Upper lobe of left lung (tissue), 4 donors: ENCODE results near the gene KBTBD13.

Source experiments
- CTCF ChIP-seq, 6 experiments: fragments of 450-650 bp in 4 of 6; fragments of 200-600 bp in 2 of 6; sonication (generic) in 2 of 6; IDR thresholded peaks; one replicate each; pipeline ENCODE4 v1.5.1; 2016 to 2019; ENCODE audit warnings: antibody characterized with exemption in 6 of 6
- EP300 ChIP-seq, 4 donors: sonication (generic); formaldehyde crosslinking; IDR thresholded peaks; one replicate each; pipeline ENCODE4 v1.5.1; 2017; ENCODE audit warnings: antibody characterized with exemption in 4 of 4, control low read depth in 2 of 4
- POLR2AphosphoS5 ChIP-seq, 2 donors: sonication (generic); formaldehyde crosslinking; IDR thresholded peaks; one replicate each; pipeline ENCODE4 v1.5.1; 2017; ENCODE audit warnings: antibody characterized with exemption in 2 of 2

- TF ChIP-seq CTCF (IDR thresholded peaks at IDR 0.05): no peak
- no peak for TF ChIP-seq EP300 (IDR thresholded peaks at IDR 0.05)
- no peak for TF ChIP-seq POLR2AphosphoS5 (IDR thresholded peaks at IDR 0.05)
These were observed 8.1 kb downstream of the KBTBD13 start for GRCh38 chr15:65084500-65085206.
